ENCODE data around the gene PSMB11. TPM values are rescaled to one million over a fixed set of nuclear protein-coding genes. Genes with fewer than 3 reads are reported as not detected.
A peak's percentile ranks its signal among the peaks of the same experiment; 100 is the strongest.

The PSMB11 gene
- total RNA-seq, result not detected in 2 replicates
- not detected in 2 replicates for polyA plus RNA-seq

- 97% methylated on average over 36 of the region's 36 CpGs for WGBS (ENCODE audit: low lambda C conversion rate, missing lambda C conversion rate)
- no peaks in the 10 kb centered on the region for H3K9me2 ChIP-seq (replicated peaks; ENCODE audit: insufficient read depth)
- no peaks in the 10 kb centered on the region for H3K27me3 ChIP-seq
- no peaks in the 10 kb centered on the region for H3K36me3 ChIP-seq (replicated peaks; ENCODE audit: insufficient read depth, low read depth)
- H3K27ac ChIP-seq, result no peak within 1 kb of the TSS
- DNase-seq (ENCODE audit: low spot score), result no peak
- no peaks in the 10 kb centered on the region for H3K79me2 ChIP-seq
- no peak within 1 kb of the TSS for H3K4me2 ChIP-seq
- no peaks in the 10 kb centered on the region for H4K20me1 ChIP-seq (ENCODE audit: insufficient read depth, poor library complexity, severe bottlenecking)
- H3K4me3 ChIP-seq, result no peak within 1 kb of the TSS
- H2AFZ ChIP-seq, result no peak within 1 kb of the TSS
- no peaks in the 10 kb centered on the region for H3K9me3 ChIP-seq (ENCODE audit: low read depth)
- no peaks in the 10 kb centered on the region for H3K4me1 ChIP-seq (ENCODE audit: insufficient read depth)
- TF ChIP-seq EZH2phosphoT487 (IDR thresholded peaks at IDR 0.05; ENCODE audit: low read depth, severe bottlenecking, unreplicated experiment), result no peak
- TF ChIP-seq EZH2 (IDR thresholded peaks at IDR 0.05; ENCODE audit: borderline replicate concordance), result no peak
- TF ChIP-seq, protein P1, sequence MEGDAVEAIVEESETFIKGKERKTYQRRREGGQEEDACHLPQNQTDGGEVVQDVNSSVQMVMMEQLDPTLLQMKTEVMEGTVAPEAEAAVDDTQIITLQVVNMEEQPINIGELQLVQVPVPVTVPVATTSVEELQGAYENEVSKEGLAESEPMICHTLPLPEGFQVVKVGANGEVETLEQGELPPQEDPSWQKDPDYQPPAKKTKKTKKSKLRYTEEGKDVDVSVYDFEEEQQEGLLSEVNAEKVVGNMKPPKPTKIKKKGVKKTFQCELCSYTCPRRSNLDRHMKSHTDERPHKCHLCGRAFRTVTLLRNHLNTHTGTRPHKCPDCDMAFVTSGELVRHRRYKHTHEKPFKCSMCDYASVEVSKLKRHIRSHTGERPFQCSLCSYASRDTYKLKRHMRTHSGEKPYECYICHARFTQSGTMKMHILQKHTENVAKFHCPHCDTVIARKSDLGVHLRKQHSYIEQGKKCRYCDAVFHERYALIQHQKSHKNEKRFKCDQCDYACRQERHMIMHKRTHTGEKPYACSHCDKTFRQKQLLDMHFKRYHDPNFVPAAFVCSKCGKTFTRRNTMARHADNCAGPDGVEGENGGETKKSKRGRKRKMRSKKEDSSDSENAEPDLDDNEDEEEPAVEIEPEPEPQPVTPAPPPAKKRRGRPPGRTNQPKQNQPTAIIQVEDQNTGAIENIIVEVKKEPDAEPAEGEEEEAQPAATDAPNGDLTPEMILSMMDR (IDR thresholded peaks at IDR 0.05; ENCODE audit: poor library complexity), result no peak
Measured at GRCh38 chr14:23042162-23042965, at the start of gene PSMB11. TSS of gene PSMB11 (plus strand) at chr14:23042212. CDS start at chr14:23042226, 14 bp downstream.

DNA sequence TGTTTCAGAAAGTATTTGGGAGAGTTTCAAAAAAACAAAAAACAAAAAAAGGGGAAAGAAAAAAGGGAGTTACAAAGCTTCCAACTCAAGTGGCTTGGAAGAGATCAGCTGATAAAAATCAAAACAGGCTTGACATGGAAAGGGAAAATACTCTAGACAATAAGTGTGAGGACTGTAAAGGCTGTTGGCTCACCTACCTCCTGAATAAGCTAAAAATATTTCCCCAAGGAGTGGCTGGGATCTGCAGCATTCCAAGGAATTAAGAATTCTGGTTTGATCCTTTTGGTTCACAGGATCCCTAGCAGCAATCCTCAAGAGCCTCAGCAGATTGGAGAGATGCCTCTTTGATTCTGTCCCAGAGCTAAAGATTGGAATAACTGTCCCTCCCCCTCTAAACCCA, 48.5 kb upstream of the PSMB11 start:
- no peak for DNase-seq (ENCODE audit: low spot score)
- Histone ChIP-seq H3K4me1 (ENCODE audit: insufficient read depth) (peaks cover 3% of the 10 kb centered on the region), H4K20me1 (ENCODE audit: insufficient read depth, poor library complexity, severe bottlenecking) (no peaks in the 10 kb centered on the region), H3K79me2 (no peaks in the 10 kb centered on the region), H3K4me3 (no peak overlapping the region), H3K9me3 (ENCODE audit: low read depth) (no peaks in the 10 kb centered on the region), H3K4me2 (no peak overlapping the region), H3K36me3 (replicated peaks; ENCODE audit: insufficient read depth, low read depth) (no peaks in the 10 kb centered on the region), H3K27ac (no peak overlapping the region), H2AFZ (no peak overlapping the region), H3K27me3 (no peaks in the 10 kb centered on the region), H3K9me2 (replicated peaks; ENCODE audit: insufficient read depth) (no peaks in the 10 kb centered on the region)
- TF ChIP-seq, protein P1 (IDR thresholded peaks at IDR 0.05; ENCODE audit: poor library complexity), result no peak
- no peak for TF ChIP-seq EZH2phosphoT487 (IDR thresholded peaks at IDR 0.05; ENCODE audit: low read depth, severe bottlenecking, unreplicated experiment)
- no peak for TF ChIP-seq EZH2 (IDR thresholded peaks at IDR 0.05; ENCODE audit: borderline replicate concordance)

DNA sequence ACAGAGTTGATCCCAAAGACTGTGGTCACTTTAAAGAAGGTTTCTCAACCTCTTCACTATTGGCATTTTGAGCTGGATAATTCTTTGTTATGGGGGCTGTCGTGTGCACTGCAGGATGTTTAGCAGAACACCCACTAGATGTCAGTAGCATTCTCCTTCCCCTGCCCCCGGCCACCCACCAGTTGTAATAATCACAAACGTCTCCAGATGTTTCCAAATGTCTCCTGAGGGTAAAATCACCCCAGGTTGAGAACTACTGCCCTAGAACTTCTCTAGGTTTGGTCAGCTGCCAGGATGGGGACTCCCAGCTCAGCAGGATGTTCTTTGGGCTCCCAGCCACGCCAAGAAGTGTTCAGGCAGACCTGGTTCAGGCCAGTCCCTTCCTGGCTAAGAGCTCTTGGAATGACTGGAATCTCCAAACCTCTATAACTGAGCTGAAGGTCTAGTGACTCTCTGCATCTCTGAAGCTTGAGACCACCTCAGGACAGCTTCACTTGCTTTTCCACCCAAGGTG, 47.2 kb upstream of the PSMB11 start:
- no peaks in the 10 kb centered on the region for H3K9me2 ChIP-seq (replicated peaks; ENCODE audit: insufficient read depth)

More for the DNA sequence above, 47.2 kb upstream of the PSMB11 start:
- 5% methylated on average over 4 of the region's 4 CpGs for WGBS (ENCODE audit: low lambda C conversion rate, missing lambda C conversion rate)
- H3K4me2 ChIP-seq, result no peak overlapping the region
- H3K36me3 ChIP-seq (replicated peaks; ENCODE audit: insufficient read depth, low read depth), result no peaks in the 10 kb centered on the region
- peak overlapping the region; percentile 1 for H3K27ac ChIP-seq
- no peak for TF ChIP-seq EZH2 (IDR thresholded peaks at IDR 0.05; ENCODE audit: borderline replicate concordance)
- TF ChIP-seq, protein P1 (IDR thresholded peaks at IDR 0.05; ENCODE audit: poor library complexity), result peak; percentile 63
- H3K9me3 ChIP-seq (ENCODE audit: low read depth), result no peaks in the 10 kb centered on the region
- H3K79me2 ChIP-seq, result no peaks in the 10 kb centered on the region
- no peak overlapping the region for H2AFZ ChIP-seq
- H3K4me1 ChIP-seq (ENCODE audit: insufficient read depth), result peaks cover 5% of the 10 kb centered on the region
- DNase-seq (ENCODE audit: low spot score), result peak; percentile 64
- no peak overlapping the region for H3K4me3 ChIP-seq
- no peaks in the 10 kb centered on the region for H3K27me3 ChIP-seq
- no peaks in the 10 kb centered on the region for H4K20me1 ChIP-seq (ENCODE audit: insufficient read depth, poor library complexity, severe bottlenecking)

Measured in hepatocyte (in vitro differentiated cells).